SK-N-SH treated with all-trans-retinoic acid at 6 μM for 48 hours (cell line): ENCODE measurements around the gene RNF207.

ENCODE experiments used
- ATAC-seq: fragments of 200-7000 bp; cut with Tn5 transposase; 3 replicates; pipeline ENCODE4 v1.9.1; 2020; ENCODE audit warnings: mild to moderate bottlenecking, moderate library complexity
- ARNTL ChIP-seq: fragments of 450-650 bp; formaldehyde crosslinking; IDR thresholded peaks from 2 replicates; pipeline ENCODE4 v1.5.0; 2020; ENCODE audit warnings: low read depth, mild to moderate bottlenecking, moderate library complexity, borderline replicate concordance
- BACH2 ChIP-seq: fragments of 250-450 bp; sonication (Bioruptor Pico); IDR thresholded peaks from 2 replicates; pipeline ENCODE4 v1.9.0; 2021; ENCODE audit warnings: mild to moderate bottlenecking, borderline replicate concordance
- CREB5 ChIP-seq: fragments of 250-450 bp; sonication (Bioruptor Pico); IDR thresholded peaks from 2 replicates; pipeline ENCODE4 v1.5.1; 2020; ENCODE audit warnings: low read depth, mild to moderate bottlenecking, moderate library complexity
- CSDC2 ChIP-seq: fragments of 250-450 bp; sonication (Bioruptor Pico); IDR thresholded peaks from 2 replicates; pipeline ENCODE4 v1.5.0; 2020; ENCODE audit warnings: mild to moderate bottlenecking, moderate library complexity
- CSRNP3 ChIP-seq: fragments of 250-450 bp; sonication (Bioruptor Pico); IDR thresholded peaks from 2 replicates; pipeline ENCODE4 v1.5.1; 2021; ENCODE audit warnings: mild to moderate bottlenecking, moderate library complexity
- ESRRG ChIP-seq: fragments of 250-450 bp; sonication (Bioruptor Pico); IDR thresholded peaks from 2 replicates; pipeline ENCODE4 v1.6.1; 2021; ENCODE audit warnings: mild to moderate bottlenecking
- ISL1 ChIP-seq: fragments of 250-450 bp; sonication (Bioruptor Pico); IDR thresholded peaks from 2 replicates; pipeline ENCODE4 v2.1.2; 2022; ENCODE audit warnings: mild to moderate bottlenecking, moderate library complexity
- OSR1 ChIP-seq: fragments of 250-450 bp; sonication (Bioruptor Pico); IDR thresholded peaks from 2 replicates; pipeline ENCODE4 v1.8.0; 2022; ENCODE audit warnings: moderate library complexity, mild to moderate bottlenecking, inconsistent platforms
- POU6F1 ChIP-seq: fragments of 250-450 bp; sonication (Bioruptor Pico); IDR thresholded peaks from 2 replicates; pipeline ENCODE4 v1.8.0; 2021; ENCODE audit warnings: low read depth, mild to moderate bottlenecking, moderate library complexity, borderline replicate concordance
- RARB ChIP-seq: fragments of 250-450 bp; sonication (Bioruptor Pico); IDR thresholded peaks from 2 replicates; pipeline ENCODE4 v1.8.0; 2021; ENCODE audit warnings: mild to moderate bottlenecking, moderate library complexity
- SNAI2 ChIP-seq: fragments of 250-450 bp; sonication (Bioruptor Pico); IDR thresholded peaks from 2 replicates; pipeline ENCODE4 v1.5.0; 2020; ENCODE audit warnings: mild to moderate bottlenecking, moderate library complexity
- TCF4 ChIP-seq: fragments of 250-450 bp; sonication (Bioruptor Pico); IDR thresholded peaks from 2 replicates; pipeline ENCODE4 v1.8.0; 2021; ENCODE audit warnings: mild to moderate bottlenecking, moderate library complexity, borderline replicate concordance
- TOX ChIP-seq: fragments of 250-450 bp; sonication (Bioruptor Pico); IDR thresholded peaks from 2 replicates; pipeline ENCODE4 v1.8.0; 2021; ENCODE audit warnings: mild to moderate bottlenecking, moderate library complexity, borderline replicate concordance
- ZFP3 ChIP-seq: fragments of 250-450 bp; sonication (Bioruptor Pico); IDR thresholded peaks from 2 replicates; pipeline ENCODE4 v1.5.0; 2020; ENCODE audit warnings: mild to moderate bottlenecking, moderate library complexity
- ZFP30 ChIP-seq: fragments of 450-650 bp; formaldehyde crosslinking; IDR thresholded peaks from 2 replicates; pipeline ENCODE4 v1.5.0; 2022; ENCODE audit warnings: mild to moderate bottlenecking, moderate library complexity
- ZNF565 ChIP-seq: fragments of 450-650 bp; formaldehyde crosslinking; conservative IDR thresholded peaks from 2 replicates; pipeline ENCODE4 v1.5.0; 2020; ENCODE audit warnings: low read depth, mild to moderate bottlenecking, moderate library complexity
- ZNF70 ChIP-seq: fragments of 450-650 bp; formaldehyde crosslinking; IDR thresholded peaks from 2 replicates; pipeline ENCODE4 v1.5.0; 2020; ENCODE audit warnings: mild to moderate bottlenecking, moderate library complexity
- ZNF8 ChIP-seq: fragments of 450-650 bp; formaldehyde crosslinking; IDR thresholded peaks from 2 replicates; pipeline ENCODE4 v1.5.0; 2020; ENCODE audit warnings: mild to moderate bottlenecking, moderate library complexity

The RNF207 gene

GRCh38 chr1:6162341-6162740 lies 43.6 kb upstream of the RNF207 start (continued):
- TF ChIP-seq CSDC2 (CRISPR knock-in tag) (no peak), TOX (CRISPR knock-in tag) (no peak), SNAI2 (CRISPR knock-in tag) (no peak)
- TF ChIP-seq, all 23 proteins: peak for 0

- peak; percentile 36; the same call in 1 of the 3 replicates for ATAC-seq
- no peak for TF ChIP-seq OSR1 (CRISPR knock-in tag)
- TF ChIP-seq SNAI2 (CRISPR knock-in tag): no peak
- TF ChIP-seq CSRNP3: no peak
- no peak for TF ChIP-seq ARNTL (CRISPR knock-in tag)
- TF ChIP-seq RARB: no peak
- TF ChIP-seq ZNF70: no peak
- no peak for TF ChIP-seq POU6F1 (CRISPR knock-in tag)
- TF ChIP-seq ZNF565 (CRISPR knock-in tag): no peak
- no peak for TF ChIP-seq TCF4
- TF ChIP-seq BACH2 (CRISPR knock-in tag): no peak
- no peak for TF ChIP-seq ISL1 (CRISPR knock-in tag)
- TF ChIP-seq CREB5 (CRISPR knock-in tag): no peak
- TF ChIP-seq ZFP30 (CRISPR knock-in tag): no peak
- TF ChIP-seq ESRRG (CRISPR knock-in tag): no peak
- no peak for TF ChIP-seq ZFP3 (CRISPR knock-in tag)
- no peak for TF ChIP-seq TOX (CRISPR knock-in tag)
- TF ChIP-seq, all 23 proteins: peak for 0
Observed at GRCh38 chr1:6162773-6163172, 43.1 kb upstream of the RNF207 start.

- no peak for ATAC-seq
- TF ChIP-seq OSR1 (CRISPR knock-in tag): no peak
Observed at GRCh38 chr1:6163191-6163972, 42.5 kb upstream of the RNF207 start.

GRCh38 chr1:6163973-6164617 lies 41.8 kb upstream of the RNF207 start:
- TF ChIP-seq ZNF70 (no peak), ISL1 (CRISPR knock-in tag) (no peak)
- no peak for ATAC-seq

GRCh38 chr1:6165027-6165426 lies 40.9 kb upstream of the RNF207 start:
- TF ChIP-seq CSDC2 (CRISPR knock-in tag) (no peak), ZFP30 (CRISPR knock-in tag) (no peak), ZNF8 (CRISPR knock-in tag) (no peak), CREB5 (CRISPR knock-in tag) (no peak), TCF4 (no peak), OSR1 (CRISPR knock-in tag) (no peak)
- no peak for ATAC-seq
